Body of pancreas (tissue), 4 donors: ENCODE results near the gene OGG1.

Source experiments
- CTCF ChIP-seq, 7 experiments: fragments of 450-650 bp in 4 of 7; fragments of 200-600 bp in 3 of 7; sonication (generic) in 3 of 7; IDR thresholded peaks; one replicate each; pipeline ENCODE4 v1.5.1; 2016 to 2019; ENCODE audit warnings: antibody characterized with exemption in 7 of 7
- POLR2A ChIP-seq, 3 donors: fragments of 450-650 bp; IDR thresholded peaks; one replicate each; pipeline ENCODE4 v1.6.1; 2016; ENCODE audit warnings: antibody characterized with exemption in 3 of 3, mild to moderate bottlenecking in 2 of 3

GRCh38 chr3:9781978-9782603 lies 32.3 kb downstream of the OGG1 start:
- TF ChIP-seq CTCF (IDR thresholded peaks at IDR 0.05): no peak
- TF ChIP-seq POLR2A (IDR thresholded peaks at IDR 0.05): no peak
